T-helper 2 cell treated with Interferon-gamma antibody and Interleukin-4, amounts not matched to agents 5 μg/mL and 100 μg/mL, for 36 hours (primary cell): Measurements from ENCODE around the gene FANCL.
"Not testable (repeated sequence)": the region's sequence is repeated elsewhere in the genome, so short reads cannot be mapped to it uniquely, and the experiment has no call there.

Experiments
- DNase-seq: peaks from one replicate; pipeline ENCODE4 v3.0.0; 2021; ENCODE audit warnings: low spot score
- H3K27ac Mint-ChIP-seq: one replicate; pipeline ENCODE4 v1.8.0; 2021; ENCODE audit warnings: mild to moderate bottlenecking, mixed read lengths
- H3K27me3 Mint-ChIP-seq: one replicate; pipeline ENCODE4 v1.8.0; 2021; ENCODE audit warnings: low read depth, mixed read lengths
- H3K36me3 Mint-ChIP-seq: one replicate; pipeline ENCODE4 v1.8.0; 2021; ENCODE audit warnings: low read depth, mixed read lengths
- H3K4me1 Mint-ChIP-seq: one replicate; pipeline ENCODE4 v1.8.0; 2021; ENCODE audit warnings: low read depth, mixed read lengths
- H3K4me3 Mint-ChIP-seq: one replicate; pipeline ENCODE4 v1.8.0; 2022; ENCODE audit warnings: mild to moderate bottlenecking, moderate library complexity, mixed read lengths
- H3K9me3 Mint-ChIP-seq: one replicate; pipeline ENCODE4 v1.8.0; 2021; ENCODE audit warnings: mixed read lengths

The FANCL gene

GRCh38 chr2:58187022-58187421 lies 54.1 kb downstream of the FANCL start:
- not testable (repeated sequence) for H3K9me3 Mint-ChIP-seq, H3K4me1 Mint-ChIP-seq, H3K27me3 Mint-ChIP-seq, H3K4me3 Mint-ChIP-seq, H3K27ac Mint-ChIP-seq, DNase-seq, H3K36me3 Mint-ChIP-seq

- no peak overlapping the region for H3K4me3 Mint-ChIP-seq
- peaks cover 10% of the 10 kb centered on the region for H3K36me3 Mint-ChIP-seq
- no peak for DNase-seq
- H3K27ac Mint-ChIP-seq, result no peak overlapping the region
- H3K9me3 Mint-ChIP-seq, result no peaks in the 10 kb centered on the region
- no peaks in the 10 kb centered on the region for H3K27me3 Mint-ChIP-seq
- no peaks in the 10 kb centered on the region for H3K4me1 Mint-ChIP-seq
These were observed 54.6 kb downstream of the FANCL start for GRCh38 chr2:58186501-58186900.

- Mint-ChIP-seq H3K4me1 (peaks cover 4% of the 10 kb centered on the region), H3K9me3 (peaks cover 6% of the 10 kb centered on the region), H3K27me3 (no peaks in the 10 kb centered on the region), H3K36me3 (peaks cover 10% of the 10 kb centered on the region), H3K27ac (no peak overlapping the region), H3K4me3 (no peak overlapping the region)
- DNase-seq, result no peak
These were observed 58.6 kb downstream of the FANCL start for GRCh38 chr2:58182527-58182926.

- Mint-ChIP-seq H3K36me3 (peaks cover 10% of the 10 kb centered on the region), H3K4me1 (peaks cover 4% of the 10 kb centered on the region), H3K27me3 (no peaks in the 10 kb centered on the region), H3K4me3 (no peak overlapping the region), H3K27ac (no peak overlapping the region), H3K9me3 (peaks cover 6% of the 10 kb centered on the region)
- no peak for DNase-seq
These were observed 60.5 kb downstream of the FANCL start for GRCh38 chr2:58180635-58181034.

- H3K27ac Mint-ChIP-seq, H3K4me1 Mint-ChIP-seq, H3K9me3 Mint-ChIP-seq, DNase-seq, H3K27me3 Mint-ChIP-seq, H3K36me3 Mint-ChIP-seq, H3K4me3 Mint-ChIP-seq: not testable (repeated sequence)
These were observed 61.0 kb downstream of the FANCL start for GRCh38 chr2:58180175-58180574.

- H3K4me3 Mint-ChIP-seq, H3K27me3 Mint-ChIP-seq, H3K27ac Mint-ChIP-seq, H3K4me1 Mint-ChIP-seq, DNase-seq: not testable (repeated sequence)
- Mint-ChIP-seq H3K36me3 (peaks cover 15% of the 10 kb centered on the region), H3K9me3 (peaks cover 12% of the 10 kb centered on the region)
These were observed 63.9 kb downstream of the FANCL start for GRCh38 chr2:58177187-58177586.

- peaks cover 16% of the 10 kb centered on the region for H3K36me3 Mint-ChIP-seq
- not testable (repeated sequence) for DNase-seq, H3K27me3 Mint-ChIP-seq, H3K4me1 Mint-ChIP-seq, H3K4me3 Mint-ChIP-seq, H3K27ac Mint-ChIP-seq
- H3K9me3 Mint-ChIP-seq, result peaks cover 24% of the 10 kb centered on the region
These were observed 69.3 kb downstream of the FANCL start for GRCh38 chr2:58171831-58172230.

GRCh38 chr2:58170334-58170933 lies 70.7 kb downstream of the FANCL start:
- DNase-seq, H3K4me1 Mint-ChIP-seq, H3K4me3 Mint-ChIP-seq, H3K27me3 Mint-ChIP-seq, H3K27ac Mint-ChIP-seq: not testable (repeated sequence)
- Mint-ChIP-seq H3K9me3 (peaks cover 24% of the 10 kb centered on the region), H3K36me3 (peaks cover 16% of the 10 kb centered on the region)

GRCh38 chr2:58169845-58170244 lies 71.3 kb downstream of the FANCL start:
- not testable (repeated sequence) for H3K27ac Mint-ChIP-seq, H3K27me3 Mint-ChIP-seq, DNase-seq, H3K4me1 Mint-ChIP-seq, H3K4me3 Mint-ChIP-seq
- peaks cover 24% of the 10 kb centered on the region for H3K9me3 Mint-ChIP-seq
- H3K36me3 Mint-ChIP-seq, result peaks cover 16% of the 10 kb centered on the region

- Mint-ChIP-seq H3K9me3 (peaks cover 19% of the 10 kb centered on the region), H3K36me3 (peaks cover 11% of the 10 kb centered on the region)
- H3K27me3 Mint-ChIP-seq, DNase-seq, H3K27ac Mint-ChIP-seq, H3K4me3 Mint-ChIP-seq, H3K4me1 Mint-ChIP-seq: not testable (repeated sequence)
These were observed 73.0 kb downstream of the FANCL start for GRCh38 chr2:58168130-58168529.

GRCh38 chr2:58163913-58164312 lies 77.2 kb downstream of the FANCL start:
- Mint-ChIP-seq H3K9me3 (no peaks in the 10 kb centered on the region), H3K27me3 (no peaks in the 10 kb centered on the region), H3K4me1 (no peaks in the 10 kb centered on the region), H3K36me3 (peaks cover 12% of the 10 kb centered on the region), H3K4me3 (no peak overlapping the region), H3K27ac (no peak overlapping the region)
- no peak for DNase-seq

GRCh38 chr2:58158481-58158880 lies 82.6 kb downstream of the FANCL start:
- Mint-ChIP-seq H3K9me3 (no peaks in the 10 kb centered on the region), H3K4me1 (no peaks in the 10 kb centered on the region), H3K4me3 (no peak overlapping the region), H3K27ac (no peak overlapping the region), H3K27me3 (no peaks in the 10 kb centered on the region), H3K36me3 (peaks cover 22% of the 10 kb centered on the region)
- no peak for DNase-seq

GRCh38 chr2:58157754-58158153 lies 83.4 kb downstream of the FANCL start:
- Mint-ChIP-seq H3K27ac (no peak overlapping the region), H3K4me3 (no peak overlapping the region), H3K27me3 (no peaks in the 10 kb centered on the region), H3K9me3 (no peaks in the 10 kb centered on the region), H3K36me3 (peaks cover 22% of the 10 kb centered on the region), H3K4me1 (no peaks in the 10 kb centered on the region)
- no peak for DNase-seq

- Mint-ChIP-seq H3K4me3 (no peak overlapping the region), H3K27ac (no peak overlapping the region), H3K4me1 (no peaks in the 10 kb centered on the region), H3K27me3 (no peaks in the 10 kb centered on the region), H3K9me3 (no peaks in the 10 kb centered on the region), H3K36me3 (peaks cover 22% of the 10 kb centered on the region)
- no peak for DNase-seq
These were observed 84.3 kb downstream of the FANCL start for GRCh38 chr2:58156780-58157179.

- H3K4me3 Mint-ChIP-seq, result no peak overlapping the region
- no peaks in the 10 kb centered on the region for H3K27me3 Mint-ChIP-seq
- no peak for DNase-seq
- H3K9me3 Mint-ChIP-seq, result no peaks in the 10 kb centered on the region
- peaks cover 21% of the 10 kb centered on the region for H3K36me3 Mint-ChIP-seq
- no peaks in the 10 kb centered on the region for H3K4me1 Mint-ChIP-seq
- H3K27ac Mint-ChIP-seq, result no peak overlapping the region
These were observed 85.9 kb downstream of the FANCL start for GRCh38 chr2:58155160-58155778.
